Measurements from ENCODE around the gene GAP43. TPM values are rescaled to one million over a fixed set of nuclear protein-coding genes. Genes with fewer than 3 reads are reported as not detected.

Gene GAP43
- total and polyA plus RNA-seq, 2 donors (not counting 1 experiment from before 2014, with no cell fraction given) = 0.17 to 2.1 TPM

- no peak overlapping the region for H3K27ac ChIP-seq (ENCODE audit: insufficient read depth, low read length)
- peaks cover 4% of the 10 kb centered on the region for H3K27me3 ChIP-seq (ENCODE audit: control insufficient read depth, insufficient read depth, low read length)
- no peaks in the 10 kb centered on the region for H4K20me1 ChIP-seq (ENCODE audit: control insufficient read depth, extremely low read depth, insufficient read depth, low read length)
- no peak overlapping the region for H3K4me2 ChIP-seq (ENCODE audit: extremely low read depth, insufficient read depth, low read length)
- no peak overlapping the region for H2AFZ ChIP-seq (ENCODE audit: low read length)
- no peak for TF ChIP-seq CTCF (conservative IDR thresholded peaks at IDR 0.05 in 1 of 2, IDR thresholded peaks at IDR 0.05 in 1 of 2; ENCODE audit: low read depth in 1 of 2, low read length in 2 of 2)
- no peak for TF ChIP-seq EZH2 (IDR thresholded peaks at IDR 0.05; ENCODE audit: low read length, missing control alignments)
- no peaks in the 10 kb centered on the region for H3K36me3 ChIP-seq (ENCODE audit: control insufficient read depth, insufficient read depth, low read length)
- no peak overlapping the region for H3K4me3 ChIP-seq (replicated peaks in 1 of 4; ENCODE audit: control extremely low read depth in 1 of 4, insufficient read depth in 1 of 4, low read depth in 3 of 4, low read length in 4 of 4)
- H3K79me2 ChIP-seq (ENCODE audit: control insufficient read depth, insufficient read depth, low read length) = no peaks in the 10 kb centered on the region
- H3K9me3 ChIP-seq (ENCODE audit: control insufficient read depth, insufficient read depth, low read depth, low read length) = no peaks in the 10 kb centered on the region
- H3K9ac ChIP-seq (ENCODE audit: insufficient read depth, low read length) = no peak overlapping the region
- no peaks in the 10 kb centered on the region for H3K4me1 ChIP-seq (ENCODE audit: control insufficient read depth, extremely low read depth, insufficient read depth, low read length)
- DNase-seq (ENCODE audit: low read depth in 2 of 2) = no peak
Measured at GRCh38 chr3:115634052-115634451, 10.7 kb downstream of the GAP43 start.

GRCh38 chr3:115635406-115635805 lies 12.1 kb downstream of the GAP43 start:
- H3K4me2 ChIP-seq (ENCODE audit: extremely low read depth, insufficient read depth, low read length) = no peak overlapping the region
- H3K9ac ChIP-seq (ENCODE audit: insufficient read depth, low read length) = no peak overlapping the region
- no peak overlapping the region for H2AFZ ChIP-seq (ENCODE audit: low read length)
- no peaks in the 10 kb centered on the region for H3K36me3 ChIP-seq (ENCODE audit: control insufficient read depth, insufficient read depth, low read length)
- no peaks in the 10 kb centered on the region for H3K9me3 ChIP-seq (ENCODE audit: control insufficient read depth, insufficient read depth, low read depth, low read length)
- H3K27me3 ChIP-seq (ENCODE audit: control insufficient read depth, insufficient read depth, low read length) = no peaks in the 10 kb centered on the region
- no peak overlapping the region for H3K4me3 ChIP-seq (replicated peaks in 1 of 4; ENCODE audit: control extremely low read depth in 1 of 4, insufficient read depth in 1 of 4, low read depth in 3 of 4, low read length in 4 of 4)
- no peak for DNase-seq (ENCODE audit: low read depth in 2 of 2)
- TF ChIP-seq CTCF (conservative IDR thresholded peaks at IDR 0.05 in 1 of 2, IDR thresholded peaks at IDR 0.05 in 1 of 2; ENCODE audit: low read depth in 1 of 2, low read length in 2 of 2) (no peak), EZH2 (IDR thresholded peaks at IDR 0.05; ENCODE audit: low read length, missing control alignments) (no peak)
- no peaks in the 10 kb centered on the region for H4K20me1 ChIP-seq (ENCODE audit: control insufficient read depth, extremely low read depth, insufficient read depth, low read length)
- no peak overlapping the region for H3K27ac ChIP-seq (ENCODE audit: insufficient read depth, low read length)
- H3K79me2 ChIP-seq (ENCODE audit: control insufficient read depth, insufficient read depth, low read length) = no peaks in the 10 kb centered on the region
- no peaks in the 10 kb centered on the region for H3K4me1 ChIP-seq (ENCODE audit: control insufficient read depth, extremely low read depth, insufficient read depth, low read length)

GRCh38 chr3:115638241-115638640 lies 14.9 kb downstream of the GAP43 start:
- Histone ChIP-seq H3K9me3 (ENCODE audit: control insufficient read depth, insufficient read depth, low read depth, low read length) (no peaks in the 10 kb centered on the region), H3K27ac (ENCODE audit: insufficient read depth, low read length) (no peak overlapping the region), H3K36me3 (ENCODE audit: control insufficient read depth, insufficient read depth, low read length) (no peaks in the 10 kb centered on the region), H4K20me1 (ENCODE audit: control insufficient read depth, extremely low read depth, insufficient read depth, low read length) (no peaks in the 10 kb centered on the region), H3K9ac (ENCODE audit: insufficient read depth, low read length) (no peak overlapping the region), H3K27me3 (ENCODE audit: control insufficient read depth, insufficient read depth, low read length) (no peaks in the 10 kb centered on the region), H3K4me1 (ENCODE audit: control insufficient read depth, extremely low read depth, insufficient read depth, low read length) (no peaks in the 10 kb centered on the region), H3K79me2 (ENCODE audit: control insufficient read depth, insufficient read depth, low read length) (no peaks in the 10 kb centered on the region), H3K4me2 (ENCODE audit: extremely low read depth, insufficient read depth, low read length) (no peak overlapping the region), H2AFZ (ENCODE audit: low read length) (no peak overlapping the region), H3K4me3 (replicated peaks in 1 of 4; ENCODE audit: control extremely low read depth in 1 of 4, insufficient read depth in 1 of 4, low read depth in 3 of 4, low read length in 4 of 4) (no peak overlapping the region)
- TF ChIP-seq EZH2 (IDR thresholded peaks at IDR 0.05; ENCODE audit: low read length, missing control alignments) (no peak), CTCF (conservative IDR thresholded peaks at IDR 0.05 in 1 of 2, IDR thresholded peaks at IDR 0.05 in 1 of 2; ENCODE audit: low read depth in 1 of 2, low read length in 2 of 2) (no peak)
- DNase-seq (ENCODE audit: low read depth in 2 of 2) = no peak

Data from fibroblast of lung (primary cell).